Gastroesophageal sphincter (tissue), 3 donors: ENCODE results near the gene SLC13A4.
"Not testable (repeated sequence)": the region's sequence is repeated elsewhere in the genome, so short reads cannot be mapped to it uniquely, and the experiment has no call there.

Experiments used
- POLR2A ChIP-seq, 2 donors: fragments of 450-650 bp; IDR thresholded peaks; one replicate each; pipeline ENCODE4 v1.6.1; 2017; ENCODE audit warnings: antibody characterized with exemption in 2 of 2, mild to moderate bottlenecking in 2 of 2, moderate library complexity in 1 of 2
- TF ChIP-seq, protein P1 (sequence below), 4 experiments: fragments of 200-600 bp in 2 of 4; fragments of 450-650 bp in 2 of 4; sonication (generic) in 1 of 4; IDR thresholded peaks; one replicate each; pipeline ENCODE4 v1.5.1; 2017 to 2019; ENCODE audit warnings: antibody characterized with exemption in 4 of 4, mild to moderate bottlenecking in 2 of 4, moderate library complexity in 2 of 4

- TF ChIP-seq, protein P1, sequence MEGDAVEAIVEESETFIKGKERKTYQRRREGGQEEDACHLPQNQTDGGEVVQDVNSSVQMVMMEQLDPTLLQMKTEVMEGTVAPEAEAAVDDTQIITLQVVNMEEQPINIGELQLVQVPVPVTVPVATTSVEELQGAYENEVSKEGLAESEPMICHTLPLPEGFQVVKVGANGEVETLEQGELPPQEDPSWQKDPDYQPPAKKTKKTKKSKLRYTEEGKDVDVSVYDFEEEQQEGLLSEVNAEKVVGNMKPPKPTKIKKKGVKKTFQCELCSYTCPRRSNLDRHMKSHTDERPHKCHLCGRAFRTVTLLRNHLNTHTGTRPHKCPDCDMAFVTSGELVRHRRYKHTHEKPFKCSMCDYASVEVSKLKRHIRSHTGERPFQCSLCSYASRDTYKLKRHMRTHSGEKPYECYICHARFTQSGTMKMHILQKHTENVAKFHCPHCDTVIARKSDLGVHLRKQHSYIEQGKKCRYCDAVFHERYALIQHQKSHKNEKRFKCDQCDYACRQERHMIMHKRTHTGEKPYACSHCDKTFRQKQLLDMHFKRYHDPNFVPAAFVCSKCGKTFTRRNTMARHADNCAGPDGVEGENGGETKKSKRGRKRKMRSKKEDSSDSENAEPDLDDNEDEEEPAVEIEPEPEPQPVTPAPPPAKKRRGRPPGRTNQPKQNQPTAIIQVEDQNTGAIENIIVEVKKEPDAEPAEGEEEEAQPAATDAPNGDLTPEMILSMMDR (IDR thresholded peaks at IDR 0.05), result not testable (repeated sequence)
- TF ChIP-seq POLR2A (IDR thresholded peaks at IDR 0.05), result not testable (repeated sequence)
Observed at GRCh38 chr7:135667626-135668025, 60.4 kb downstream of the SLC13A4 start.
